ENCODE results near the gene CCT7.

DNA sequence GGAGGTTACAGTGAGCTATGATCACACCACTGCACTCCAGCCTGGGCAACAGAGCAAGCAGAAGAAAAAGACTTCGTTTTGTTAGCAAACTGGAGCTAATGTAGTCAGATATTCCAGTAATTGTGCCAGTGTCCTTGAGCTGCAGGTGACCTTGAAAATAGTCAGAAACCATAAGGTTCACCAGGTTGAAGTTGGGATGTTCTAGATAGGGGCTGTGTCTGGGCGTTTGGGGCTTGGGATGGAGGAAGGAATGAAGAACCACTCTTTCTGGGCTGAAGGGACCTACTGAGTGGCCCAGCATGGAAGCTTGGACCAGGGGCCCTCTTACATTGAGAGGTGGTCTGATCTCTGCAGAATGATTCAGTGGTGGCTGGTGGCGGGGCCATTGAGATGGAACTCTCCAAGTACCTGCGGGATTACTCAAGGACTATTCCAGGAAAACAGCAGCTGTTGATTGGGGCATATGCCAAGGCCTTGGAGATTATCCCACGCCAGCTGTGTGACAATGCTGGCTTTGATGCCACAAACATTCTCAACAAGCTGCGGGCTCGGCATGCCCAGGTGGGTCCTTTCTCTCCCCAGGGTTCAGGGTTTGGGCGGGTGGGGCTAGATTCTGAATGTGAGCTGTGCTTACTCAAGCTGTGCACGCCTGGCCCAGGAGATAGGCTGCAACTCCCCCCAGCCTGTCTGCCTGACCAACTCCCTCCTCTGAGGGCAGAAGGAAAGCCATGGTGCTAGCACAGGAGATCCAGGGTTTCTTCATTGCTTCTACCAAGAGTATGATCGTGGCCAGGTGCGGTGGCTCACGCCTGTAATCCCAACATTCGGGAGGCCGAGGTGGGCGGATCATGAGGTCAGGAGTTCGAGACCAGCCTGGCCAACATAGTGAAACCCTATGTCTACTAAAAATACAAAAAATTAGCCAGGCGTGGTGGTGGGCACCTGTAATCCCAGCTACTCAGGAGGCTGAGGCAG lies 17.1 kb downstream of the CCT7 start:
- TF ChIP-seq, protein P1, sequence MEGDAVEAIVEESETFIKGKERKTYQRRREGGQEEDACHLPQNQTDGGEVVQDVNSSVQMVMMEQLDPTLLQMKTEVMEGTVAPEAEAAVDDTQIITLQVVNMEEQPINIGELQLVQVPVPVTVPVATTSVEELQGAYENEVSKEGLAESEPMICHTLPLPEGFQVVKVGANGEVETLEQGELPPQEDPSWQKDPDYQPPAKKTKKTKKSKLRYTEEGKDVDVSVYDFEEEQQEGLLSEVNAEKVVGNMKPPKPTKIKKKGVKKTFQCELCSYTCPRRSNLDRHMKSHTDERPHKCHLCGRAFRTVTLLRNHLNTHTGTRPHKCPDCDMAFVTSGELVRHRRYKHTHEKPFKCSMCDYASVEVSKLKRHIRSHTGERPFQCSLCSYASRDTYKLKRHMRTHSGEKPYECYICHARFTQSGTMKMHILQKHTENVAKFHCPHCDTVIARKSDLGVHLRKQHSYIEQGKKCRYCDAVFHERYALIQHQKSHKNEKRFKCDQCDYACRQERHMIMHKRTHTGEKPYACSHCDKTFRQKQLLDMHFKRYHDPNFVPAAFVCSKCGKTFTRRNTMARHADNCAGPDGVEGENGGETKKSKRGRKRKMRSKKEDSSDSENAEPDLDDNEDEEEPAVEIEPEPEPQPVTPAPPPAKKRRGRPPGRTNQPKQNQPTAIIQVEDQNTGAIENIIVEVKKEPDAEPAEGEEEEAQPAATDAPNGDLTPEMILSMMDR (IDR thresholded peaks at IDR 0.05; ENCODE audit: insufficient read depth, low read depth, low read length), result no peak
- TF ChIP-seq EZH2 (IDR thresholded peaks at IDR 0.05; ENCODE audit: insufficient read depth, low read length), result no peak

Data from astrocyte (in vitro differentiated cells and primary cell).